Upper lobe of left lung (tissue), 4 donors: ENCODE measurements around the gene KDM4B.

ENCODE experiments used
- CTCF ChIP-seq, 6 experiments: fragments of 450-650 bp in 4 of 6; fragments of 200-600 bp in 2 of 6; sonication (generic) in 2 of 6; IDR thresholded peaks; one replicate each; pipeline ENCODE4 v1.5.1; 2016 to 2019; ENCODE audit warnings: antibody characterized with exemption in 6 of 6
- POLR2A ChIP-seq, 4 donors: fragments of 450-650 bp; IDR thresholded peaks; one replicate each; pipeline ENCODE4 v1.5.1; 2016 to 2017; ENCODE audit warnings: antibody characterized with exemption in 4 of 4, mild to moderate bottlenecking in 2 of 4

- no peak for TF ChIP-seq POLR2A (IDR thresholded peaks at IDR 0.05)
- TF ChIP-seq CTCF (IDR thresholded peaks at IDR 0.05): no peak
Observed at GRCh38 chr19:4997297-4997696, 28.4 kb downstream of the KDM4B start.
